ENCODE data around the gene KDM2A.

DNA sequence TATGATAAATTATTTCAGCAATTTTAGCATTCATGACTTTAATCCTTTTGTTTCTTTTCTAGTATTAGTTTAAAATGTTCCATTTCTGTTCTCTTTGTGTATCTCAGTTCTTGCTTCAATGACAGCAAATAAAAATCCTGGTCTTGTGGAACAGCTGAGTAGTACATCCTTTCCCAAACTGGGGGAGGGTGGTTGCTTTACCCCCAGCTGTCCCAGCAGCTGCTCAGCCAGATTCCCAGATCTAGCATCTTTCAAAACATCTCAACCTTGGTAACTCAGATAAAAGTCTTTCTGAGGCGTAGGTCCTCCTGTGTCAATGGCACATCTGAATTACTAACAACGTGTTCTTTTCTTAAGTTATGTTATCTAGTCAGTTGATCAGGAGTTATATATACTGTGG, 75.0 kb downstream of the KDM2A start:
- no peak for TF ChIP-seq CTCF (IDR thresholded peaks at IDR 0.05; ENCODE audit: insufficient read depth, low read length)
- TF ChIP-seq, protein P1, sequence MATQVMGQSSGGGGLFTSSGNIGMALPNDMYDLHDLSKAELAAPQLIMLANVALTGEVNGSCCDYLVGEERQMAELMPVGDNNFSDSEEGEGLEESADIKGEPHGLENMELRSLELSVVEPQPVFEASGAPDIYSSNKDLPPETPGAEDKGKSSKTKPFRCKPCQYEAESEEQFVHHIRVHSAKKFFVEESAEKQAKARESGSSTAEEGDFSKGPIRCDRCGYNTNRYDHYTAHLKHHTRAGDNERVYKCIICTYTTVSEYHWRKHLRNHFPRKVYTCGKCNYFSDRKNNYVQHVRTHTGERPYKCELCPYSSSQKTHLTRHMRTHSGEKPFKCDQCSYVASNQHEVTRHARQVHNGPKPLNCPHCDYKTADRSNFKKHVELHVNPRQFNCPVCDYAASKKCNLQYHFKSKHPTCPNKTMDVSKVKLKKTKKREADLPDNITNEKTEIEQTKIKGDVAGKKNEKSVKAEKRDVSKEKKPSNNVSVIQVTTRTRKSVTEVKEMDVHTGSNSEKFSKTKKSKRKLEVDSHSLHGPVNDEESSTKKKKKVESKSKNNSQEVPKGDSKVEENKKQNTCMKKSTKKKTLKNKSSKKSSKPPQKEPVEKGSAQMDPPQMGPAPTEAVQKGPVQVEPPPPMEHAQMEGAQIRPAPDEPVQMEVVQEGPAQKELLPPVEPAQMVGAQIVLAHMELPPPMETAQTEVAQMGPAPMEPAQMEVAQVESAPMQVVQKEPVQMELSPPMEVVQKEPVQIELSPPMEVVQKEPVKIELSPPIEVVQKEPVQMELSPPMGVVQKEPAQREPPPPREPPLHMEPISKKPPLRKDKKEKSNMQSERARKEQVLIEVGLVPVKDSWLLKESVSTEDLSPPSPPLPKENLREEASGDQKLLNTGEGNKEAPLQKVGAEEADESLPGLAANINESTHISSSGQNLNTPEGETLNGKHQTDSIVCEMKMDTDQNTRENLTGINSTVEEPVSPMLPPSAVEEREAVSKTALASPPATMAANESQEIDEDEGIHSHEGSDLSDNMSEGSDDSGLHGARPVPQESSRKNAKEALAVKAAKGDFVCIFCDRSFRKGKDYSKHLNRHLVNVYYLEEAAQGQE (IDR thresholded peaks at IDR 0.05; ENCODE audit: insufficient replicate concordance, low read depth), result no peak
- no peak for TF ChIP-seq POLR2AphosphoS5 (IDR thresholded peaks at IDR 0.05; ENCODE audit: low read depth)
- no peak for TF ChIP-seq SPI1 (IDR thresholded peaks at IDR 0.05; ENCODE audit: borderline replicate concordance, low read depth)
- no peak for TF ChIP-seq GABPA (IDR thresholded peaks at IDR 0.05; ENCODE audit: low read depth)

Data from HL-60 (cell line).